ENCODE measurements around the gene FAM124A.

GRCh38 chr13:51275101-51275500 lies 52.9 kb downstream of the FAM124A start:
- TF ChIP-seq CTCF (IDR thresholded peaks at IDR 0.05 in 8 of 11, conservative IDR thresholded peaks at IDR 0.05 in 3 of 11) (no peak), POLR2A (IDR thresholded peaks at IDR 0.05) (no peak), POLR2AphosphoS5 (IDR thresholded peaks at IDR 0.05) (no peak)
